HEK293T (cell line): ENCODE measurements around the gene PLCB1.

ENCODE experiments used
- ARNT ChIP-seq: fragments of 450-650 bp; IDR thresholded peaks from 2 replicates; pipeline ENCODE4 v1.6.1; 2017; ENCODE audit warnings: mild to moderate bottlenecking
- BHLHE40 ChIP-seq: fragments of 450-650 bp; IDR thresholded peaks from 2 replicates; pipeline ENCODE4 v1.6.1; 2016; ENCODE audit warnings: mild to moderate bottlenecking, moderate library complexity, borderline replicate concordance
- FOXA1 ChIP-seq: fragments of 450-650 bp; IDR thresholded peaks from 2 replicates; pipeline ENCODE4 v1.6.1; 2016; ENCODE audit warnings: mild to moderate bottlenecking
- FOXK2 ChIP-seq: fragments of 450-650 bp; IDR thresholded peaks from 2 replicates; pipeline ENCODE4 v1.6.1; 2016; ENCODE audit warnings: mild to moderate bottlenecking
- FOXM1 ChIP-seq: fragments of 450-650 bp; IDR thresholded peaks from 2 replicates; pipeline ENCODE4 v1.6.1; 2017; ENCODE audit warnings: mild to moderate bottlenecking, borderline replicate concordance
- HDGF ChIP-seq: fragments of 450-650 bp; IDR thresholded peaks from 2 replicates; pipeline ENCODE4 v1.6.1; 2017; ENCODE audit warnings: antibody characterized with exemption, borderline replicate concordance
- LEF1 ChIP-seq: fragments of 450-650 bp; IDR thresholded peaks from 2 replicates; pipeline ENCODE4 v1.6.1; 2017; ENCODE audit warnings: mild to moderate bottlenecking, borderline replicate concordance
- NFRKB ChIP-seq: fragments of 450-650 bp; IDR thresholded peaks from 2 replicates; pipeline ENCODE4 v1.6.1; 2016; ENCODE audit warnings: mild to moderate bottlenecking, moderate library complexity
- SP1 ChIP-seq: fragments of 450-650 bp; IDR thresholded peaks from 2 replicates; pipeline ENCODE4 v1.6.1; 2017
- SUZ12 ChIP-seq: fragments of 450-650 bp; IDR thresholded peaks from 2 replicates; pipeline ENCODE4 v1.6.1; 2016; ENCODE audit warnings: mild to moderate bottlenecking
- TARDBP ChIP-seq: fragments of 450-650 bp; IDR thresholded peaks from 2 replicates; pipeline ENCODE4 v1.6.1; 2016
- TF ChIP-seq, protein P1 (sequence below): fragments of 450-650 bp; IDR thresholded peaks from 2 replicates; pipeline ENCODE4 v1.6.1; 2016

- TF ChIP-seq HDGF (no peak), SP1 (no peak), SUZ12 (no peak), NFRKB (no peak), LEF1 (no peak), BHLHE40 (no peak), FOXK2 (no peak), TARDBP (no peak), FOXM1 (no peak), FOXA1 (no peak), ARNT (no peak)
- TF ChIP-seq, protein P1, sequence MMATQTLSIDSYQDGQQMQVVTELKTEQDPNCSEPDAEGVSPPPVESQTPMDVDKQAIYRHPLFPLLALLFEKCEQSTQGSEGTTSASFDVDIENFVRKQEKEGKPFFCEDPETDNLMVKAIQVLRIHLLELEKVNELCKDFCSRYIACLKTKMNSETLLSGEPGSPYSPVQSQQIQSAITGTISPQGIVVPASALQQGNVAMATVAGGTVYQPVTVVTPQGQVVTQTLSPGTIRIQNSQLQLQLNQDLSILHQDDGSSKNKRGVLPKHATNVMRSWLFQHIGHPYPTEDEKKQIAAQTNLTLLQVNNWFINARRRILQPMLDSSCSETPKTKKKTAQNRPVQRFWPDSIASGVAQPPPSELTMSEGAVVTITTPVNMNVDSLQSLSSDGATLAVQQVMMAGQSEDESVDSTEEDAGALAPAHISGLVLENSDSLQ = no peak
Measured at GRCh38 chr20:8304124-8304816, 172.2 kb downstream of the PLCB1 start.
